Ascending aorta (tissue), 2 donors: Measurements from ENCODE around the gene ARL4A. TPM values are rescaled to one million over a fixed set of nuclear protein-coding genes. Genes with fewer than 3 reads are reported as not detected.
A peak's percentile ranks its signal among the peaks of the same experiment; 100 is the strongest.
"Not testable (repeated sequence)": the region's sequence is repeated elsewhere in the genome, so short reads cannot be mapped to it uniquely, and the experiment has no call there.

Experiments used
- DNase-seq, 2 donors: peaks; one replicate each; pipeline ENCODE4 v3.0.0-alpha.2; 2019; ENCODE audit warnings: low spot score in 2 of 2
- H3K27ac ChIP-seq, 2 donors: fragments of 200-600 bp; sonication (generic); one replicate each; pipeline ENCODE4 v1.5.1; 2016 to 2017; ENCODE audit warnings: mild to moderate bottlenecking in 1 of 2
- H3K27me3 ChIP-seq: fragments of 200-600 bp; sonication (generic); one replicate; pipeline ENCODE4 v1.5.1; 2017
- H3K36me3 ChIP-seq, 2 donors: fragments of 200-600 bp; sonication (generic); one replicate each; pipeline ENCODE4 v1.5.1; 2016
- H3K4me1 ChIP-seq, 2 donors: fragments of 200-600 bp; sonication (generic); one replicate each; pipeline ENCODE4 v1.5.1; 2016 to 2017; ENCODE audit warnings: mild to moderate bottlenecking in 1 of 2
- H3K4me3 ChIP-seq, 2 donors: fragments of 200-600 bp; sonication (generic); one replicate each; pipeline ENCODE4 v1.5.1; 2016 to 2017; ENCODE audit warnings: mild to moderate bottlenecking in 1 of 2
- H3K9me3 ChIP-seq, 2 donors: fragments of 200-600 bp; sonication (generic); one replicate each; pipeline ENCODE4 v1.5.1; 2016
- intact Hi-C: fragments of 100-400 bp; cut with DNase I; formaldehyde crosslinking; loops from one replicate; pipeline ENCODE4 v1.15.1; 2023
- total RNA-seq: library from RNA; depleted of rRNA; stranded (reverse); fragments of >200 nt; gene quantifications from one replicate; pipeline ENCODE4 v1.1.0, GENCODE V29; 2016
- TF ChIP-seq, protein P1 (sequence below), 3 experiments: fragments of 200-600 bp in 2 of 3; fragments of 450-650 bp in 1 of 3; sonication (generic) in 2 of 3; IDR thresholded peaks; one replicate each; pipeline ENCODE4 v1.5.1; 2016 to 2019; ENCODE audit warnings: antibody characterized with exemption in 3 of 3, mild to moderate bottlenecking in 1 of 3, moderate library complexity in 1 of 3

Gene ARL4A
- total RNA-seq, 1 donor from 2014 or later, result 55.5 TPM

DNA sequence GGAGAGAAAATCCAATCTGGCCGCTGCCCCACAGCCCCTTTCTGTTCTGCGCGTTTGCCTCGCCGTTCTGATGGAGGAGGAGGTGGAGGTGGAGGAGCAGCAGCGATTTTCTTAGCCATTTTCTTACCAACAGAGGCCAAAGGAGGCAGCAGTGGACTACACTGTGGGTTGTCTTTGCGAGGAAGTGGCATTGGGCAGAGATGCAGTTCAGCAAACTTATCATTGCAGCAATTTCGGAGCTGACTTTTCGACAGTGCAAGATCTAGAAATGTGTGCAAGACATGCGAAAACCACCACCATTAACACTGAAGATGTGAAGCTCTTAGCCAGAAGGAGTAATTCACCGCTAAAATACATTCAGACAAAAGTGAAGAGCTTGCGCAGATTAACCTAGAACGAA lies 1.9 kb upstream of the ARL4A start:
- no peaks in the 10 kb centered on the region for H3K27me3 ChIP-seq
- no peaks in the 10 kb centered on the region for H3K9me3 ChIP-seq
- H3K36me3 ChIP-seq, result no peaks in the 10 kb centered on the region
- intact Hi-C loops, result loop anchor here (2.0 to 5.0 kb wide), 2 partner anchors 202 to 577 kb away; no protein-coding TSS in a partner anchor
- DNase-seq, result peak in 1 of 2 donors; percentile 66
- peak overlapping the region in 1 of 2 donors; percentile 92 for H3K27ac ChIP-seq
- H3K4me1 ChIP-seq, result peaks cover 0 to 3% of the 10 kb centered on the region in 2 donors
- H3K4me3 ChIP-seq, result no peak overlapping the region
- TF ChIP-seq, protein P1, sequence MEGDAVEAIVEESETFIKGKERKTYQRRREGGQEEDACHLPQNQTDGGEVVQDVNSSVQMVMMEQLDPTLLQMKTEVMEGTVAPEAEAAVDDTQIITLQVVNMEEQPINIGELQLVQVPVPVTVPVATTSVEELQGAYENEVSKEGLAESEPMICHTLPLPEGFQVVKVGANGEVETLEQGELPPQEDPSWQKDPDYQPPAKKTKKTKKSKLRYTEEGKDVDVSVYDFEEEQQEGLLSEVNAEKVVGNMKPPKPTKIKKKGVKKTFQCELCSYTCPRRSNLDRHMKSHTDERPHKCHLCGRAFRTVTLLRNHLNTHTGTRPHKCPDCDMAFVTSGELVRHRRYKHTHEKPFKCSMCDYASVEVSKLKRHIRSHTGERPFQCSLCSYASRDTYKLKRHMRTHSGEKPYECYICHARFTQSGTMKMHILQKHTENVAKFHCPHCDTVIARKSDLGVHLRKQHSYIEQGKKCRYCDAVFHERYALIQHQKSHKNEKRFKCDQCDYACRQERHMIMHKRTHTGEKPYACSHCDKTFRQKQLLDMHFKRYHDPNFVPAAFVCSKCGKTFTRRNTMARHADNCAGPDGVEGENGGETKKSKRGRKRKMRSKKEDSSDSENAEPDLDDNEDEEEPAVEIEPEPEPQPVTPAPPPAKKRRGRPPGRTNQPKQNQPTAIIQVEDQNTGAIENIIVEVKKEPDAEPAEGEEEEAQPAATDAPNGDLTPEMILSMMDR (IDR thresholded peaks at IDR 0.05), result peak in 2 of 3 experiments; percentile 43

DNA sequence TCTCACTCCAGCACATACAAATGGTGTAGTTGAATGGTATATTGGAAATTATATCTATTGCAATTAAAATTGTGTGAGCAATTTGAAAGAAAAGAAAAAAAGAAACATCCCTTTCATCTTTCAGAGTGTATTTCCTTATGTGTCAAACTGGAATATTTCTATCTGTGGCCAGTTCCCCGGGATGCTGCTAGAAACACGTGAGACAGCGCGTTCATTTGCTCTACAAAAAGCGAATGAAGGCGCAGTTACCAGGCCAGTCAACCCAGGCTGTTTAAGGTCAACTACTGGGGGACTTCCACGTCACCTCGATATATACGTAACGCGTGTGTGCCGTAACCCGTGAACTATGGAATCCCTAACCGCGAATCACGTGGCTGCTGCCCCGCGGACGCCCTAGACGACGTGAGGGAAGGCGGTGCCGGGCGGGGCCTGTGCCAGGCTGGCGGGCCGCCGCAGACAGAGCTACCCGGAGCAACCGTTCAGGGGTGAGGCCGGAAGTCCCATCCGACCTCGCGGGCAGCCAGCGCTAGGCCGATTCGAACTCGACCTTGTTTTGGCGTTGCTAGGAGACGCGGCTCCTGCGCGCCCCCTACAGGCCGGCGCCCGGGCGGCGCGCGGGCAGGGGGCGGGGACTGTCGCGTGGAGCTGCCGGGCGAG lies 1.1 kb upstream of the ARL4A start:
- DNase-seq, result peak; percentile 85 to 95
- peak overlapping the region; percentile 96 to 99 for H3K4me3 ChIP-seq
- H3K36me3 ChIP-seq, result no peaks in the 10 kb centered on the region
- peak overlapping the region; percentile 83 to 92 for H3K27ac ChIP-seq
- peaks cover 0 to 3% of the 10 kb centered on the region in 2 donors for H3K4me1 ChIP-seq
- H3K9me3 ChIP-seq, result no peaks in the 10 kb centered on the region
- intact Hi-C loops, result loop anchor here (2.0 to 5.0 kb wide), 4 partner anchors 32 to 1304 kb away; partner anchors contain the start of gene TMEM106B
- H3K27me3 ChIP-seq, result no peaks in the 10 kb centered on the region
- TF ChIP-seq, protein P1 (IDR thresholded peaks at IDR 0.05), result peak; percentile 59 to 96 (median 75)

DNA sequence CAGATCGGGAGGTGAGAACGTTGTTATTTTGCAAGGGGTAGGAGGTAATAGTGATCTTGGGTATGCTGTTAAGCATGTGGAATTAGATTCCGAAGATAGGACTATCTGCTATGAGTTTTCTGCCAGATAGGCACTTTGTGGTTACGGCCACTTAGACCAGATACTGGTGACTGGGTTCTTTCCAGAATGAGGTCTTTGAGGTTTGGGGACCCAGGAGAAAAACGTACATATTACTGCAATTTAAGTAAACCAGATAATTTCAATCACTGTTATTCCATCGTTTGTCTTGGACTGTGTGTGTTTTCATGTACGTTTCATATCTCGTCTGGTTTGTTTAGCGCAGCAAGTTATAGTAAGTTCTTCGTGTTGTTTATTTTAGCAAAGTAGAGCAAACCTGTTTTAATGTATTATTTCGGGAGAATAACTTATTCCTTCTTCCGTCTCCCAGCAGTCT lies 312 bp downstream of the ARL4A start:
- H3K4me1 ChIP-seq, result peaks cover 0 to 3% of the 10 kb centered on the region in 2 donors
- H3K9me3 ChIP-seq, result no peaks in the 10 kb centered on the region
- TF ChIP-seq, protein P1 (IDR thresholded peaks at IDR 0.05), result no peak
- intact Hi-C loops, result loop anchor here (2.0 to 5.0 kb wide), 4 partner anchors 31 to 1303 kb away; partner anchors contain the start of gene TMEM106B
- no peaks in the 10 kb centered on the region for H3K27me3 ChIP-seq
- no peak for DNase-seq
- peak overlapping the region; percentile 3 to 31 for H3K27ac ChIP-seq
- no peaks in the 10 kb centered on the region for H3K36me3 ChIP-seq
- H3K4me3 ChIP-seq, result peak overlapping the region; percentile 96 to 99

DNA sequence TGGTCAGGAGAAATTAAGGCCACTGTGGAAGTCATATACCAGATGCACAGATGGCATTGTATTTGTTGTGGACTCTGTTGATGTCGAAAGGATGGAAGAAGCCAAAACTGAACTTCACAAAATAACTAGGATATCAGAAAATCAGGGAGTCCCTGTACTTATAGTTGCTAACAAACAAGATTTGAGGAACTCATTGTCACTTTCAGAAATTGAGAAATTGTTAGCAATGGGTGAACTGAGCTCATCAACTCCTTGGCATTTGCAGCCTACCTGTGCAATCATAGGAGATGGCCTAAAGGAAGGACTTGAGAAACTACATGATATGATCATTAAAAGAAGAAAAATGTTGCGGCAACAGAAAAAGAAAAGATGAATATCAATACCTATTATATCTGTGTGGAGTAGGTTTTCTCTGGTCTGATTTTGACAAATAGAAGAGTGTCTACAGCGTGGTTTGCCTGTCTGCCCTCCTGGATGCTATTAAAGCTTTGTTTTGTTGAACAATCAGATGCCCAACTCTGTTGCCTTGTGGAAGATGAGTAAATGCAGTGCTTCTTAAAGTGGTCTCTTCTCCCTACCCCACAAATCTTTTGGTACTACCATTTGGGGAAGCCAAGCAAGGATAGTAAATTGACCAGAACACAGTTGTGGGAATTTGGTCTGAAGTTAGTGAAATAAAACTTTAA lies 1.2 kb downstream of the ARL4A start:
- peak overlapping the region in 1 of 2 donors; percentile 96 for H3K4me3 ChIP-seq
- not testable (repeated sequence) for H3K36me3 ChIP-seq, H3K27me3 ChIP-seq, DNase-seq, H3K9me3 ChIP-seq, H3K27ac ChIP-seq, H3K4me1 ChIP-seq
- intact Hi-C loops, result loop anchor here (5.0 kb wide), 1 partner anchor 199 kb away; no protein-coding TSS in a partner anchor

DNA sequence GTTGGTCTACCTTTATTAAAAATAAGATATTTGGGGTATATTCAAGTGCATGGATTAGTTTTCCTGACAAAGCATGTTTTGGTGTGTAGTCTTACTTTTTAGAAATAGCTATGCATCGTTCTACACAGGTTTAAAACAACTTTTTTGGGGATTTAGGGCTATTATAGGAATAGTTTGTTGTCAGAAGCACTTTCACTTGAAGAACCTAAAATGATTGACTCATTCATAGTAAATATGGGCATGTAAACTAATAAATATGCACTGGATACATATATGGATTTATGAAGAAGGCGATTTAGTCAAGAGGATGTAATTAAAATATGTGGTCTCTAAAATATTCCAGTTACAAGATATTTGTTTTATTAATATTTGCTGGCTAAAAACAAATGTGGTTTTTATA lies 2.0 kb downstream of the ARL4A start:
- intact Hi-C loops, result loop anchor here (5.0 kb wide), 1 partner anchor 198 kb away; no protein-coding TSS in a partner anchor
- TF ChIP-seq, protein P1 (IDR thresholded peaks at IDR 0.05), result no peak
- H3K36me3 ChIP-seq, result no peaks in the 10 kb centered on the region
- H3K4me3 ChIP-seq, result peak overlapping the region in 1 of 2 donors; percentile 10
- no peak for DNase-seq
- H3K27me3 ChIP-seq, result no peaks in the 10 kb centered on the region
- H3K27ac ChIP-seq, result no peak overlapping the region
- H3K9me3 ChIP-seq, result no peaks in the 10 kb centered on the region
- H3K4me1 ChIP-seq, result peaks cover 0 to 3% of the 10 kb centered on the region in 2 donors
